Sigmoid colon (tissue), 7 donors: ENCODE results near the gene TTN. TPM values are rescaled to one million over a fixed set of nuclear protein-coding genes. Genes with fewer than 3 reads are reported as not detected.

Experiments
- DNase-seq: peaks from one replicate; pipeline ENCODE4 v3.0.0-alpha.2; 2019
- H3K27ac ChIP-seq, 4 donors: fragments of 200-600 bp; sonication (generic); one replicate each; pipeline ENCODE4 v1.5.1; 2016 to 2019; ENCODE audit warnings: mild to moderate bottlenecking in 1 of 4
- H3K27me3 ChIP-seq, 3 donors: fragments of 200-600 bp; sonication (generic); one replicate each; pipeline ENCODE4 v1.5.1; 2019; ENCODE audit warnings: mild to moderate bottlenecking in 1 of 3
- H3K36me3 ChIP-seq, 4 donors: fragments of 200-600 bp; sonication (generic); one replicate each; pipeline ENCODE4 v1.5.1; 2016 to 2019
- H3K4me1 ChIP-seq, 4 donors: fragments of 200-600 bp; sonication (generic); one replicate each; pipeline ENCODE4 v1.5.1; 2017 to 2019
- H3K4me3 ChIP-seq, 4 donors: fragments of 200-600 bp; sonication (generic); one replicate each; pipeline ENCODE4 v1.5.1; 2017 to 2019; ENCODE audit warnings: mild to moderate bottlenecking in 2 of 4, moderate library complexity in 1 of 4
- H3K9me3 ChIP-seq, 4 donors: fragments of 200-600 bp in 3 of 4; sonication (generic) in 3 of 4; one replicate each; pipeline versions ENCODE4 v1.5.1 to v1.6.1; 2013 to 2019
- CTCF ChIP-seq, 4 experiments: fragments of 450-650 bp in 3 of 4; fragments of 200-600 bp in 1 of 4; IDR thresholded peaks; one replicate each; pipeline ENCODE4 v1.5.1; 2016 to 2019; ENCODE audit warnings: antibody characterized with exemption in 4 of 4, mild to moderate bottlenecking in 3 of 4, moderate library complexity in 2 of 4
- EP300 ChIP-seq, 4 donors: sonication (generic); formaldehyde crosslinking; IDR thresholded peaks; one replicate each; pipeline ENCODE4 v1.6.1; 2017; ENCODE audit warnings: antibody characterized with exemption in 4 of 4
- POLR2A ChIP-seq, 2 donors: fragments of 450-650 bp; IDR thresholded peaks; one replicate each; pipeline ENCODE4 v1.6.1; 2016; ENCODE audit warnings: antibody characterized with exemption in 2 of 2, mild to moderate bottlenecking in 2 of 2, moderate library complexity in 2 of 2
- POLR2AphosphoS5 ChIP-seq, 4 donors: sonication (generic); formaldehyde crosslinking; IDR thresholded peaks; one replicate each; pipeline ENCODE4 v1.6.1; 2017; ENCODE audit warnings: antibody characterized with exemption in 4 of 4
- WGBS, 2 donors: extraction: QIAGEN DNeasy Blood & Tissue Kit; methylation state at CpG; one replicate each; pipeline ENCODE4 v1.1.7; 2013; 5-methylcytosine and 5-hydroxymethylcytosine counted together
- intact Hi-C: fragments of 100-400 bp; cut with DNase I; formaldehyde crosslinking; loops from one replicate; pipeline ENCODE4 v1.15.1; 2023
- polyA plus RNA-seq, 3 donors: library from polyadenylated mRNA; stranded (reverse); fragments of 200-250 nt; gene quantifications; one replicate each; pipeline ENCODE4 v1.2.3, GENCODE V29; 2013
- total RNA-seq, 4 donors: library from RNA; depleted of rRNA; stranded (reverse); fragments of >200 nt; gene quantifications; one replicate each; pipeline ENCODE4 v1.1.0, GENCODE V29; 2016
- donor health status: healthy with polysubstance abuse.
- donor health status: Bipolar disorder and iron deficiency.
- donor health status: healthy.

Gene TTN
- total and polyA plus RNA-seq, 7 donors, result under 0.01 to 20.2 (median 6.7) TPM

- Histone ChIP-seq H3K4me3 (no peak overlapping the region), H3K27ac (no peak overlapping the region), H3K9me3 (no peaks in the 10 kb centered on the region), H3K4me1 (no peaks in the 10 kb centered on the region), H3K27me3 (no peaks in the 10 kb centered on the region), H3K36me3 (no peaks in the 10 kb centered on the region)
- TF ChIP-seq POLR2A (IDR thresholded peaks at IDR 0.05) (no peak), POLR2AphosphoS5 (IDR thresholded peaks at IDR 0.05) (no peak), EP300 (IDR thresholded peaks at IDR 0.05) (no peak), CTCF (IDR thresholded peaks at IDR 0.05) (no peak)
- intact Hi-C loops, result no loop called here
- DNase-seq, result no peak
- WGBS, 2 donors, result 63 to 74% methylated on average over 7 of the region's 7 CpGs
Observed at GRCh38 chr2:178777577-178777976, 29.6 kb downstream of the TTN start.

- Histone ChIP-seq H3K4me3 (no peak overlapping the region), H3K4me1 (no peaks in the 10 kb centered on the region), H3K27me3 (no peaks in the 10 kb centered on the region), H3K36me3 (no peaks in the 10 kb centered on the region), H3K27ac (no peak overlapping the region), H3K9me3 (no peaks in the 10 kb centered on the region)
- TF ChIP-seq POLR2A (IDR thresholded peaks at IDR 0.05) (no peak), EP300 (IDR thresholded peaks at IDR 0.05) (no peak), POLR2AphosphoS5 (IDR thresholded peaks at IDR 0.05) (no peak), CTCF (IDR thresholded peaks at IDR 0.05) (no peak)
- no peak for DNase-seq
- WGBS, 2 donors, result 91 to 93% methylated on average over 4 of the region's 4 CpGs
- intact Hi-C loops, result no loop called here
Observed at GRCh38 chr2:178776751-178777150, 30.5 kb downstream of the TTN start.

GRCh38 chr2:178775975-178776374 lies 31.2 kb downstream of the TTN start:
- Histone ChIP-seq H3K9me3 (no peaks in the 10 kb centered on the region), H3K36me3 (no peaks in the 10 kb centered on the region), H3K27ac (no peak overlapping the region), H3K4me1 (no peaks in the 10 kb centered on the region), H3K4me3 (no peak overlapping the region), H3K27me3 (no peaks in the 10 kb centered on the region)
- intact Hi-C loops, result no loop called here
- WGBS, 2 donors, result 93 to 97% methylated on average over 7 of the region's 7 CpGs
- DNase-seq, result no peak
- TF ChIP-seq CTCF (IDR thresholded peaks at IDR 0.05) (no peak), POLR2A (IDR thresholded peaks at IDR 0.05) (no peak), POLR2AphosphoS5 (IDR thresholded peaks at IDR 0.05) (no peak), EP300 (IDR thresholded peaks at IDR 0.05) (no peak)

- Histone ChIP-seq H3K4me3 (no peak overlapping the region), H3K4me1 (no peaks in the 10 kb centered on the region), H3K9me3 (no peaks in the 10 kb centered on the region), H3K36me3 (no peaks in the 10 kb centered on the region), H3K27me3 (no peaks in the 10 kb centered on the region), H3K27ac (no peak overlapping the region)
- intact Hi-C loops, result no loop called here
- 79 to 92% methylated on average over 2 of the region's 2 CpGs for WGBS, 2 donors
- DNase-seq, result no peak
- no peak for TF ChIP-seq EP300 (IDR thresholded peaks at IDR 0.05)
- no peak for TF ChIP-seq CTCF (IDR thresholded peaks at IDR 0.05)
- no peak for TF ChIP-seq POLR2AphosphoS5 (IDR thresholded peaks at IDR 0.05)
- no peak for TF ChIP-seq POLR2A (IDR thresholded peaks at IDR 0.05)
Observed at GRCh38 chr2:178770518-178770917, 36.7 kb downstream of the TTN start.
